HG03039 (cell line): ENCODE results near the gene AGMO.

Experiments
- ATAC-seq: cut with Tn5 transposase; IDR thresholded peaks from one replicate; pipeline ENCODE4 v1.9.1; 2021; ENCODE audit warnings: mild to moderate bottlenecking, moderate library complexity; ENCODE audit not compliant: unreplicated experiment

Gene AGMO

GRCh38 chr7:15462721-15463389, 99.0 kb downstream of the AGMO start:
- ATAC-seq, result no peak

- no peak for ATAC-seq
Observed at GRCh38 chr7:15461576-15461975, 100.2 kb downstream of the AGMO start.

- ATAC-seq, result no peak
Observed at GRCh38 chr7:15459018-15459615, 102.7 kb downstream of the AGMO start.

GRCh38 chr7:15457990-15458955, 103.5 kb downstream of the AGMO start:
- no peak for ATAC-seq

- no peak for ATAC-seq
Observed at GRCh38 chr7:15452670-15453069, 109.1 kb downstream of the AGMO start.

GRCh38 chr7:15446722-15447121, 115.1 kb downstream of the AGMO start:
- no peak for ATAC-seq

- ATAC-seq, result no peak
Observed at GRCh38 chr7:15446280-15446679, 115.5 kb downstream of the AGMO start.

GRCh38 chr7:15441915-15442314, 119.9 kb downstream of the AGMO start:
- ATAC-seq, result no peak

- ATAC-seq, result no peak
Observed at GRCh38 chr7:15440482-15440881, 121.3 kb downstream of the AGMO start.

- ATAC-seq, result no peak
Observed at GRCh38 chr7:15439853-15440252, 122.0 kb downstream of the AGMO start.

- no peak for ATAC-seq
Observed at GRCh38 chr7:15433151-15433550, 128.7 kb downstream of the AGMO start.

- ATAC-seq, result no peak
Observed at GRCh38 chr7:15430911-15431310, 130.9 kb downstream of the AGMO start.

GRCh38 chr7:15430191-15430590, 131.6 kb downstream of the AGMO start:
- ATAC-seq, result no peak

- ATAC-seq, result no peak
Observed at GRCh38 chr7:15424468-15424867, 137.3 kb downstream of the AGMO start.

- no peak for ATAC-seq
Observed at GRCh38 chr7:15419596-15419995, 142.2 kb downstream of the AGMO start.

GRCh38 chr7:15418264-15418663, 143.6 kb downstream of the AGMO start:
- no peak for ATAC-seq

GRCh38 chr7:15417341-15417988, 144.3 kb downstream of the AGMO start:
- ATAC-seq, result no peak

- no peak for ATAC-seq
Observed at GRCh38 chr7:15411019-15411418, 150.8 kb downstream of the AGMO start.

GRCh38 chr7:15407910-15408309, 153.9 kb downstream of the AGMO start:
- ATAC-seq, result no peak

GRCh38 chr7:15403751-15404150, 158.1 kb downstream of the AGMO start:
- ATAC-seq, result no peak

- ATAC-seq, result no peak
Observed at GRCh38 chr7:15403315-15403714, 158.5 kb downstream of the AGMO start.
